ENCODE measurements around the gene XIRP1.

GRCh38 chr3:39150803-39151631 lies 41.4 kb downstream of the XIRP1 start:
- no peak for TF ChIP-seq CTCF (conservative IDR thresholded peaks at IDR 0.05; ENCODE audit: low read length)
- no peak for TF ChIP-seq EZH2phosphoT487 (IDR thresholded peaks at IDR 0.05; ENCODE audit: borderline replicate concordance)

Data from Loucy (cell line).